Smooth muscle cell (in vitro differentiated cells): ENCODE results near the gene CHRDL2. TPM values are rescaled to one million over a fixed set of nuclear protein-coding genes. Genes with fewer than 3 reads are reported as not detected.
A peak's percentile ranks its signal among the peaks of the same experiment; 100 is the strongest.

Experiments used
- DNase-seq: peaks from one replicate; lab custom pipeline; 2025; ENCODE audit not compliant: unreplicated experiment; lab: John Stamatoyannopoulos, UW
- H2AFZ ChIP-seq: fragments of 200-600 bp; sonication (generic); 2 replicates; pipeline ENCODE4 v1.6.0; 2016; ENCODE audit warnings: antibody characterized with exemption, low read depth, mild to moderate bottlenecking
- H3F3A ChIP-seq: fragments of 200-600 bp; sonication (generic); 2 replicates; pipeline ENCODE4 v1.6.0; 2017; ENCODE audit warnings: antibody characterized with exemption, low read depth
- H3K27ac ChIP-seq: fragments of 200-600 bp; sonication (generic); 2 replicates; pipeline ENCODE4 v1.5.1; 2016; ENCODE audit warnings: low read depth, mild to moderate bottlenecking
- H3K27me3 ChIP-seq: fragments of 200-600 bp; sonication (generic); 2 replicates; pipeline ENCODE4 v1.6.1; 2016; ENCODE audit warnings: low read depth, mild to moderate bottlenecking
- H3K36me3 ChIP-seq: fragments of 200-600 bp; sonication (generic); 2 replicates; pipeline ENCODE4 v1.5.1; 2016; ENCODE audit warnings: low read depth
- H3K4me1 ChIP-seq: fragments of 200-600 bp; sonication (generic); 2 replicates; pipeline ENCODE4 v1.5.1; 2016; ENCODE audit warnings: low read depth
- H3K4me2 ChIP-seq: fragments of 200-600 bp; sonication (generic); 2 replicates; pipeline ENCODE4 v1.6.0; 2016; ENCODE audit warnings: mild to moderate bottlenecking
- H3K4me3 ChIP-seq: fragments of 200-600 bp; sonication (generic); 2 replicates; pipeline ENCODE4 v1.5.1; 2016; ENCODE audit warnings: mild to moderate bottlenecking
- H3K79me2 ChIP-seq: fragments of 200-600 bp; sonication (generic); 2 replicates; pipeline ENCODE4 v1.6.0; 2016; ENCODE audit warnings: low read depth, mild to moderate bottlenecking
- H3K9ac ChIP-seq: fragments of 200-600 bp; sonication (generic); 2 replicates; pipeline ENCODE4 v1.6.0; 2016; ENCODE audit warnings: low read depth
- H3K9me3 ChIP-seq: fragments of 200-600 bp; sonication (generic); replicated peaks from 2 replicates; pipeline ENCODE4 v1.5.1; 2016; ENCODE audit warnings: low read depth
- H4K20me1 ChIP-seq: fragments of 200-600 bp; sonication (generic); 2 replicates; pipeline ENCODE4 v1.6.0; 2016; ENCODE audit warnings: low read depth
- WGBS: methylation state at CpG from one replicate; pipeline ENCODE4 v1.1.7; 2016; ENCODE audit warnings: low lambda C conversion rate; 5-methylcytosine and 5-hydroxymethylcytosine counted together
- polyA plus RNA-seq: library from polyadenylated mRNA; unstranded; fragments of >200 nt; fragmentation: Nextera tagmentation; extraction: Ambion mirVana; gene quantifications from 2 replicates; pipeline ENCODE4 v1.2.1, GENCODE V29; 2016
- total RNA-seq: library from RNA; depleted of rRNA; stranded (reverse); fragments of >200 nt; gene quantifications from 2 replicates; pipeline ENCODE4 v1.2.3, GENCODE V29; 2014
- TF ChIP-seq, protein P1 (sequence below): fragments of 200-600 bp; sonication (generic); IDR thresholded peaks from 2 replicates; pipeline ENCODE4 v1.5.1; 2017; ENCODE audit warnings: borderline replicate concordance, mild to moderate bottlenecking, antibody characterized with exemption; ENCODE audit not compliant: insufficient read depth, poor library complexity, severe bottlenecking

Gene CHRDL2
- total and polyA plus RNA-seq, 2 experiments from 2014 or later: 13.8 to 71.4 TPM

DNA sequence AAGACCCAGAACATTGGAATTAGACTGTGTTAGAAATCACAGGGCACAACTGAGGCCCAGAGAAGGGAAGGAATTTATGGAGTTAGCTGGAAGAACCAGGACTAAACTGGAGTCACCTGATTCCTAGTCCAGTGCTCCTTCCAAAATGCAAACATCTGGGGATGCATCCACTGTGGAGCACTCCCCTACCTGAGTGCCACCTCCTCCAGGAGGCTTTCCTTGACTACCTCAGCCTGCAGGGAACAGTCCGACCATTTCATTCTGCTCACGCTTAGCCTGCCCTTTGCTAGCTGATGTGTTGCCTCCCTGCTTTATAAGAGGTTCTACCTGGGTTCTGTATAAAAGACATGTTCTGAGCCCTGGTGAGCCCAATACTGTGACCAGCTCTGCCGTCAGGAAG is 24.0 kb downstream of the CHRDL2 start:
- Histone ChIP-seq H3F3A (no peaks in the 10 kb centered on the region), H3K9ac (no peak overlapping the region), H3K4me3 (no peak overlapping the region), H3K4me2 (no peak overlapping the region), H2AFZ (no peak overlapping the region), H3K36me3 (no peaks in the 10 kb centered on the region), H3K27ac (no peak overlapping the region), H3K4me1 (peaks cover 8% of the 10 kb centered on the region), H3K27me3 (no peaks in the 10 kb centered on the region), H3K79me2 (no peaks in the 10 kb centered on the region), H4K20me1 (no peaks in the 10 kb centered on the region), H3K9me3 (no peaks in the 10 kb centered on the region)
- no peak for DNase-seq
- TF ChIP-seq, protein P1, sequence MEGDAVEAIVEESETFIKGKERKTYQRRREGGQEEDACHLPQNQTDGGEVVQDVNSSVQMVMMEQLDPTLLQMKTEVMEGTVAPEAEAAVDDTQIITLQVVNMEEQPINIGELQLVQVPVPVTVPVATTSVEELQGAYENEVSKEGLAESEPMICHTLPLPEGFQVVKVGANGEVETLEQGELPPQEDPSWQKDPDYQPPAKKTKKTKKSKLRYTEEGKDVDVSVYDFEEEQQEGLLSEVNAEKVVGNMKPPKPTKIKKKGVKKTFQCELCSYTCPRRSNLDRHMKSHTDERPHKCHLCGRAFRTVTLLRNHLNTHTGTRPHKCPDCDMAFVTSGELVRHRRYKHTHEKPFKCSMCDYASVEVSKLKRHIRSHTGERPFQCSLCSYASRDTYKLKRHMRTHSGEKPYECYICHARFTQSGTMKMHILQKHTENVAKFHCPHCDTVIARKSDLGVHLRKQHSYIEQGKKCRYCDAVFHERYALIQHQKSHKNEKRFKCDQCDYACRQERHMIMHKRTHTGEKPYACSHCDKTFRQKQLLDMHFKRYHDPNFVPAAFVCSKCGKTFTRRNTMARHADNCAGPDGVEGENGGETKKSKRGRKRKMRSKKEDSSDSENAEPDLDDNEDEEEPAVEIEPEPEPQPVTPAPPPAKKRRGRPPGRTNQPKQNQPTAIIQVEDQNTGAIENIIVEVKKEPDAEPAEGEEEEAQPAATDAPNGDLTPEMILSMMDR: no peak
- 95% methylated on average over 3 of the region's 3 CpGs for WGBS

DNA sequence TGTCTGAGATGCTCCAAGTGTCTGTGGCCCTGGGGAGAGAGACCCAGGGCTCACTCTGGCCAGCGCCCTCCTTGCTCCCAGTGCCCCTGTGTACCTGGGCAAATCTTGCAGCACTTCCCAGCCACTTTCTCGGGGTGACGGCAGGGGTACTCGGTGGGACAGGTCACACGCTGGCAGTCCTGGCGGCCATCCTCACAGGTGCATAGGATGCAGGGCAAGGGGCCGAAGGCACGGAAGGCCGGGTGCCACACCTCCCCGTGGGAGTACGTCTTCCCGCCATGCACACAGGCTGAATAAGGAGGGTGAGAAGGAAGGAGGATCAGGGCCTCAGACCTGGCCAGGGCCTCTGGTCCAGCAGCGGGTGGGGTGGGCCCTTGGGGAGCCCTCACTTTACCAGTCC is 28.0 kb downstream of the CHRDL2 start:
- TF ChIP-seq, protein P1: no peak
- Histone ChIP-seq H3K79me2 (no peaks in the 10 kb centered on the region), H3K4me3 (no peak overlapping the region), H3F3A (no peaks in the 10 kb centered on the region), H3K4me1 (no peaks in the 10 kb centered on the region), H4K20me1 (no peaks in the 10 kb centered on the region), H3K27me3 (no peaks in the 10 kb centered on the region), H3K9me3 (no peaks in the 10 kb centered on the region), H3K36me3 (no peaks in the 10 kb centered on the region), H2AFZ (no peak overlapping the region), H3K4me2 (no peak overlapping the region), H3K27ac (no peak overlapping the region), H3K9ac (no peak overlapping the region)
- no peak for DNase-seq
- 94% methylated on average over 13 of the region's 13 CpGs for WGBS

DNA sequence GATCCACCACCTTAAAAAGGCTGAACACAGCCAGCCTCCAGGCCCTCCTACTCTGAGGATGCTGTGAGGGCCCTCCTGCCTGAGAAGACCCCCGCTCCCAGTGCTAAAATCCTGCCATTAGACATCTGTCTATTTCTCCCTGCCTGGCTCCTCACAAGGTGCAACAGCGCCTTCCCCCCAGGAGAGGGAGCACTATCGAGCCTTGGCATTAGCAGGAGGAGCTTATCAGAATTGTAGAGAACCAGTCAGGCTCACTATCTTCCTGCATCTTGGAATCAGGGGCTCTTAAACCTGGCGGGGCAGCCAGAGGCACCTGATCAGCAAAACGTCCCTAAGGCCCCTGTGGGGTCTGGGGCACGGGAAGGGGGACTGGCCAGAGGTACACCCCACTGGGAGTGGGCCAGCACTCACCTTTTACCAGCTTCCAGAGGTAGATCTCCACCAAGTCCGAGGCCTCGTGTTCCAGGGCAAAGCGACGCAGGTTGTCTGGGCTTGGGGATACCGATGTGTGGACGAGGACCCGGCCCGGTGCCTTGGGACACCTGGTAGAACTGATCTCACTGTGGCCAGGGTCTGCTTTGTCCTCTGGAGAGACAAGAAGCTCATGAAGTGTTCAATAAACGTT is 28.7 kb downstream of the CHRDL2 start:
- H3K9ac ChIP-seq: no peak overlapping the region
- no peak overlapping the region for H2AFZ ChIP-seq
- no peaks in the 10 kb centered on the region for H4K20me1 ChIP-seq
- no peaks in the 10 kb centered on the region for H3F3A ChIP-seq
- H3K4me2 ChIP-seq: no peak overlapping the region
- TF ChIP-seq, protein P1: peak; percentile 81
- H3K79me2 ChIP-seq: no peaks in the 10 kb centered on the region
- DNase-seq: peak; percentile 15
- no peak overlapping the region for H3K4me3 ChIP-seq
- H3K27ac ChIP-seq: no peak overlapping the region
- no peaks in the 10 kb centered on the region for H3K36me3 ChIP-seq
- no peaks in the 10 kb centered on the region for H3K9me3 ChIP-seq
- no peaks in the 10 kb centered on the region for H3K27me3 ChIP-seq
- H3K4me1 ChIP-seq: no peaks in the 10 kb centered on the region
- 57% methylated on average over 15 of the region's 15 CpGs for WGBS

DNA sequence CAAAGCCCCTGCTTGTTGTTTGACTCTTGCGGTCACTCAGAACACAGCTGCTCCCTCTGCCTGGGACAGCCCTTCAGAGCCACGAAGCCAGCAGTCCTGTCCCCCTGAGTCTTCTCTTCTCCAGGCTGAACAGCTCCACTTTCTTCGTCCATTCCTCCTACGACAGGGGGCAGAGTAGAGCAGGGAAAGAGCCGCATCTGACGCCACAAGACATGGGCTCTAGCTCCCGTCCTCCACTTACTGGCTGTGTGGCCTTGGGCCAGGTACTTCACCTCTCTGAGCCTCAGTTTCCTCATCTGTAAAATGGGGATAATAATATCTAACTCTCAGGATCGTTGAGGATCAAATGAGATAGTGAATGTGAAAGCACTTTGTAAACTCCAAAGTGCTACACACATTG is 29.9 kb downstream of the CHRDL2 start:
- Histone ChIP-seq H3K36me3 (no peaks in the 10 kb centered on the region), H3F3A (no peaks in the 10 kb centered on the region), H3K4me2 (no peak overlapping the region), H3K4me1 (peaks cover 1% of the 10 kb centered on the region), H4K20me1 (no peaks in the 10 kb centered on the region), H3K9me3 (no peaks in the 10 kb centered on the region), H3K27ac (no peak overlapping the region), H3K9ac (no peak overlapping the region), H3K4me3 (no peak overlapping the region), H3K27me3 (no peaks in the 10 kb centered on the region), H3K79me2 (no peaks in the 10 kb centered on the region), H2AFZ (no peak overlapping the region)
- TF ChIP-seq, protein P1: no peak
- 81% methylated on average over 8 of the region's 8 CpGs for WGBS
- no peak for DNase-seq
